HG03280 (cell line): ENCODE results near the gene OR2Y1.
"Not testable (repeated sequence)": the region's sequence is repeated elsewhere in the genome, so short reads cannot be mapped to it uniquely, and the experiment has no call there.

Experiments
- ATAC-seq: cut with Tn5 transposase; IDR thresholded peaks from one replicate; pipeline ENCODE4 v1.9.1; 2021; ENCODE audit warnings: mild to moderate bottlenecking, moderate library complexity; ENCODE audit not compliant: unreplicated experiment

OR2Y1 gene

DNA sequence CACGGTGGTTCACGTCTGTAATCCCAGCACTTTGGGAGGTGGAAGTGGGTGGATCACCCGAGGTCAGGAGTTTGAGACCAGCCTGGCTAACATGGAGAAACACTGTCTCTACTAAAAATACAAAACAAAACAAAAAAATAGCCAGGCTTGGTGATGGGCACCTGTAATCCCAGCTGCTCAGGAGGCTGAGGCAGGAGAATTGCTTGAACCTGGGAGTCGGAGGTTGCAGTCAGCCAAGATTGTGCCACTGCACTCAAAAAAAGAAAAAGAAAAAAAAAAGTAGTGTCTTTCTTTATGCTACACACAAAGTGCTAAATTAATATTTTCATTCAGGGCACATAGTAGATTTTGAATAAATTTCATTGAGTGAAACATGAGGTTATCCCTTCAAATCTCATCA lies 1.1 kb upstream of the OR2Y1 start:
- not testable (repeated sequence) for ATAC-seq

DNA sequence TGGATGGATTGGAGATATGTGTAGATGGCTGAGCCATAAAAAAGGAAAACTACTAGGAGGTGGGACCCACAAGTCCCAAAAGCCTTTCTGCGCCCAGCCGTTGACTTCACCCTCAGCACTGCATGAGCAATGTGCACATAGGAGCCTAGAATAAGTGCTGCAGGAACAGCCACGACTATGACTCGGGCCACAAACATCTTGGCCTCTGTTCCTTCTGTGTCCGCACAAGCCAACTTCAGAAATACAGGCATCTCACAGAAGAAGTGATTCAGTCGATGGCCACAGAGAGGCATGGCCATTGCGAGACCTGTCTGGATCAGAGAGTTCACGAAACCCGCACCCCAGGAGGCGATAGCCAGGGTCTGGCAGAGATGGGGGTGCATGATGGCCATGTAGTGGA lies 587 bp downstream of the OR2Y1 start:
- ATAC-seq: no peak

DNA sequence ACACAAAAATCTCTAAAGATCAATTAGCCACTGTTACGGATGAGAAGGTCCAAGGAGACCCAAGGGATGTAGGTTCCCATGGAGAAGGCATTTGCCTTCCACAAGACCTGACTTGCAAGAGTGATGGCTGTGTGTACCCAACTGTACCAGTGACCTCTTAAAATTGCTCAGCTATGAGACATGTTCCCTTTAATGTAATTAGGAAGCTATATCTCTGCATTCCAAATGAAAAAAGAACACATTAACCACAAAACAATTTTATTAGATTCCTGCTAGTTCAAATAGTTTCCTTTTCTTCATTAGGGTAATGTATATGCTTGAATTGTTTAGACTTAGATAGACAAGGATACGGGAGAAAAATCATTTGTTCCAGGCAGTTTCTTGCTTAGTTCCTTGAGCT lies 3.3 kb downstream of the OR2Y1 start:
- no peak for ATAC-seq

DNA sequence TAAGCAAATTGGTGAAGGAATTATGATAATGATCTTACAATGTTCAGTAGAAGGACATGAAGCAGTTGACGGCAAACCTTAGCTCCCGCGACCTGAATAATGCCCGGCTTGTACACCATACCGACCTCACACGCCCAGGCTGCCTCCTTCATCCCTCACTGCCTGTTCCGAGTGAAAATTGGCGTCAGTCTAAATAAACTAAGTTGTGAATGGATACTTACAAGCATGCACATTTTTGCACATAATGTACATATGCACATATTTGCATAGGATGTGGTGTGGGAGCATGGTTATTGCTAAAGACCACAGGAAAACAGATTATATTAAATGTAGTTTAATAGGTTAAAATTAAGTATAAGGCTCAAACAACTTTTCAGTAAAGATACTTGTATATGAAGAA lies 14.9 kb downstream of the OR2Y1 start:
- ATAC-seq: no peak

DNA sequence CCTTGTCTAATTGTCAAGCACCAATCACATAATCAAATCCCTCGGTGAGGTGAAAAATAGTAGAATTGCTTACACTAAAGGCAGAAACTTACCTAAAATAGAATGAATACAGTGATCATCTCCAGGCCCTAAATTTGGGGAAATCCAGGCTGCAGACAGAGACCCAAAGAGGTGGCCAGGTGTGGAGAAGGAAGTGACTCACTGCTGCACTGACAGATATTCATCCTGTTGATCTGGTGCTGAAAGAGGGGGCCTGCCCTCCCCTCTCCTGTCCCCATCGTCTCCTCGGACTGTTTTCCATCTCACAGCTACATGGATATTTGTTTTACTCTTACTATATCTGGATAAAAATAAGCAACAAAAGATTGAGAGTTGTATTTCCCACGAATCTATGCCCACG lies 15.9 kb downstream of the OR2Y1 start:
- ATAC-seq: no peak

DNA sequence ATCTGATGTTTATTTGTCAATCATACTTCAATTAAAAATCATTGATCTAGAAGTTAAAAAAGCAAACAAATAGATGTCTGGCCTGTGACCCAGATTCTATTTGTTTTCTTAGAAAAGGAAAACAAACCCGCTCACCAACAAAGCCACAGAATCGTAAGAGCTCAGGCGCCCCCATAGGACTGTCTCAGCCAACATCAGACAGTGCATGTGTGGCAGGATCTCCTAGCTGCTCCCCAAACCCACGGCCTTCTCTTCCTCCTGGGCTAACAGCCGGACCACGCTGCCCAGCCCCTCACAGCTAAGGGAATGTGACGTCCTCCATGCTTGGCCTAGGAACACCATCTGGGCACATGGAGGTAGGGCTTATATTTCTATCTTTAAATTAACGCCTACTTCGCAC lies 19.4 kb downstream of the OR2Y1 start:
- no peak for ATAC-seq

DNA sequence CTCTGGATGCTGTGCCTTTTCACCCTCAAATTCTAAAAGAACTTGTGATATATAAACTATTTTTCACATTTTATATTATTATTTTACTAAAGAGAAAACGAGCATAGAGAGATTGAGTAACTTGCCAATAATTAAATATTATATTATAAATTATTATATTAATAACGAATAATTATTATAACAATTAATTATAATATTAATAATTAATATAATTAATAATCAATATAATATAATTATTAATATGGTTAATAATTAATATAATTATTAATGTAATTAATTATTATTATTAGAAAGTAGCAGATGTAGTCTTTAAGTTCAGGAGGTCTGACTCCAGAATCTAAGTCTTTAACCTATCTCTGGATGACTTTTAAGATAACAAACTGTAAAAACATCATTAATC lies 20.1 kb downstream of the OR2Y1 start:
- no peak for ATAC-seq

DNA sequence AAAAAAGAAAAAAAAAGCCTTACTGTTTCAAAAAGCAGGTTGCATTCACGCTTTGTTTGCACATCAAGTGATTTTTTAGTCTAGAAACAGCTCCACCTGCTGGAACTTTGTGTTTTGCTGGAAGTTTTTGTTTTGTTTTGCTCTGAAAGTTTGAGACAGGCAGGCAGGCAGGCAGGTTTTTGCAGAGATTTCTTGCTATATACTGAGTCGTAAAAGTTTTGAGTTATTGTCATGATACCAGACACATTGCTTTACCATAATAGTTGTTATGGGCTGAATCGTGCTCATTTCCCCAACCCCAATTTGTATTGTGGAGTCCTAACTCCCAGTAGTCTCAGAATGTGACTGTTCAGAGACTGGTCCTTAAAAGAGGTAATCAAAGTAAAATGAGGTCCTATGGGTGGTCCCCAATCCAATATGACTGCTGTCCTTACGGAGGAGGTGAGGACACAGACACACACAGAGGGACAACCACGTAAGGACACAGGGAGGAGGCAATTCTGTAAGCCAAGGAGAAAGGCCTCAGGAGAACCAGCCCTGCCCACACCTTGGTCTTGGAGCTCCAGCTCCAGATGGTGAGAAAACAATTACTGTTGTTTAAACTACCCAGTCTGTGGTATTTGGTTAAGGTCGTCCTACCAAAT lies 20.9 kb downstream of the OR2Y1 start:
- no peak for ATAC-seq

DNA sequence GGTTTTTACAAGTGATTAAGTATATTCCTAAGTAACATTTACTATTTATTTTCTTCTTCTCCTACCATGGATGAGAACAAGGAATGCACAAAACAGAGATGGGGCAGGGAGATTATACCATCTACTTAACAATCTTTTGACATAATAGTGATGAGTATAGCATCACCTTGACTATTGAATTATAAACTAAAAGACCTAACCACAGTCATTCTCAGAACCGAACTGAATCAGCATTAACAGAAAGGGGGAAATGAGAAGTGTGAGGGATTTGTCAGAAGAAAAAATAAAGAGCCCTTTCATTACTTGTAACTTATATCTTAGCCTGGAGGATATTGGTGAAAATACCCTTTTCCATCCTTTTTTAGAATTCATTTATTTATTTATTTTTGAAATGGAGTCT lies 21.9 kb downstream of the OR2Y1 start:
- ATAC-seq: no peak

DNA sequence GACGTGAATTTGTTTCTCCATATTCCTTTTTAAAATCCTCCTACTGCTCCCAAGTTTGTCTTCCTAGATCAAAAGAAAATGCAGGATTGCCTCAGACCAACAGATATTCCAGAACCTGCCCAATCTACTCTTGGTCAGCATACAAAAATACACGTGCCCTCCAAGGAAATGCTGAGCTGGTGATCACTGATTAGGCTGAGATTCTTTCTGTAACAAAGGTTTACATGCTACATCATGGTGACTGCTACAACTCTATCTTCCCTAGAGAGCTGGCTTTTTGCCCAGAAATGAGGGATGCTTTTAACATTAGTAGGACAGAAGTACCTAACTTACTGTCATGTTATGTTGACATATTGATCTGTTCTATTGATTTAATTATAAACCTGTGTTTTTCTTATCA lies 35.5 kb downstream of the OR2Y1 start:
- no peak for ATAC-seq

DNA sequence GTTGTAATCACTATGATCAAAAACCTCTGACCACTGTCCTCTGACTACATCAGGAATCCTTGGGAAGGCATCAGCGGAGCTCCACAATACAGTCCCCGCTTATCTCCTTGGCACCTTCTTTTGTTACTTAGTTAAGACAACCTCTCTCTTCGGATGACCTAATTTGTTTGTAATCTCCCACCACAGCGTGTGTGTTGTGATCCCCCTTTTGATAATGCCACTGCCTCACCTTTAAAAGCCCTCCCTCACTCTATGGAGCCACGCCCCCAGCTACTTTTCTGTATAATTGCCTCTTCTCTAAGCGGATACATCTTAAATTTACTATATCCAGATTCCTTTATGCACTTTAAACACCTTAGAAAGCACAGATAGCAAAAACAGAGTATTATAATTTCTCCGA lies 35.9 kb downstream of the OR2Y1 start:
- ATAC-seq: no peak

DNA sequence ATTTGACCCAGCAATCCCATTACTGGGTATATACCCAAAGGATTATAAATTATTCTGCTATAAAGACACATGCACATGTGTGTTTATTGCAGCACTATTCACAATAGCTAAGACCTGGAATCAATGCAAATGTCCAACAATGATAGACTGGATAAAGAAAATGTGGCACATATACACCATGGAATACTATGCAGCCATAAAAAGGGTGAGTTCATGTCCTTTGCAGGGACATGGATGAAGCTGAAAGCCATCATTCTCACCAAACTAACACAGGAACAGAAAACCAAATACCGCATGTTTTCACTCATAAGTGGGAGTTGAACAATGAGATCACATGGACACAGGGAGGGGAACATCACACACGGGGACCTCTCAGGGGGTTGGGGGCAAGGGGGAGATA lies 36.5 kb downstream of the OR2Y1 start:
- not testable (repeated sequence) for ATAC-seq

DNA sequence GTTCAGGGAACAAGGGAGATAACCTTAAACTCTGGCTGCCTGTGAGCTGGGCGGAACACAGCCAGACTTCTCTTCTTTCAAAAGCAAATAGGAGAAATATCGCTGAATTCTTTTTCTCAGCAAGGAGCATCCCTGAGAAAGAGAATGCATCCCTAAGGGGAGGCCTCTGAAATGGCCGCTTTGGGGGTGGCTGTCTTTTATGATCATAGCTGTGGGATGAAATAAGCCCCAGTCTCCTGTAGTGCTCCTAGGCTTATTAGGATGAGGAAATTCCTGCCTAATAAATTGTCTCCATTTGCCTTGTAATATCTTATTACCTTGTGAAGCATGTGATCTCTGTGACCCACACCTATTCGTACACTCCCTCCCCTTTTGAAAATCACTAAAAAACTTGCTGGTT lies 39.4 kb downstream of the OR2Y1 start:
- ATAC-seq: not testable (repeated sequence)

DNA sequence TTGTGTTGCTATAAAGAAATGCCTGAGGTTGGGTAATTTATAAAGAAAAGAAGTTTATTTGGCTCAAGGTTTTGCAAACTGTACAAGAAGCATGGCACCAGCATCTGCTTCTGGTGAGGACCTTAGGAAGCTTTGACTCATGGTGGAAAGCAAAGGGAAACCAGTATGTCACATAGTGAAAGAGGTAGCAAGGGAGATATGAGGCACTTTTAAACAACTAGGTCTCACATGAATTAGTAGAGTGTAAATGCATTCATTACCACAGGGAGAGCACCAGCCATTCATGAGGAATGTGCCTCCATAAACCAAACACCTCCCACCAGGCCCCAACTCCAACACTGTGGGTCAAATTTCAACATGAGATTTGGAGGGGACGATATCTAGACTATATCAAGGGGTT lies 40.8 kb downstream of the OR2Y1 start:
- ATAC-seq: no peak

DNA sequence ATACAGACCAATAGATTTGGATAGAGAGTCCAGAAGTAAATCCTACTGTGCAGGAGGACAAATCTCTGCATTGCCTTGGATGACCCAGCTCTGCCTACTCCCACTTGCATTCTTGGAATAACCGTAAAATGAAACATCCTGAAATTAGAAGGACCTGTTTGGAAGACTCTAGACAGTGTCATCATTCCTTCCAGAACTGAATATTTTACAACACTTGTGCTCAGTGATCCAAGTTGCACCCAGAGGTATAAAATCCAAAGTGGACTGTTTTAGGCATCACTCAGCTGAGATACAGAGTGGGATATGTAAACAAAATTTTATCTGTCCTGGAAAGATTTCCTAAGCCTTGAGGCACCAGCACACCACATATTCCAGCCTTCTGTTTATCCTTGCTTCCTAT lies 43.7 kb downstream of the OR2Y1 start:
- ATAC-seq: no peak

DNA sequence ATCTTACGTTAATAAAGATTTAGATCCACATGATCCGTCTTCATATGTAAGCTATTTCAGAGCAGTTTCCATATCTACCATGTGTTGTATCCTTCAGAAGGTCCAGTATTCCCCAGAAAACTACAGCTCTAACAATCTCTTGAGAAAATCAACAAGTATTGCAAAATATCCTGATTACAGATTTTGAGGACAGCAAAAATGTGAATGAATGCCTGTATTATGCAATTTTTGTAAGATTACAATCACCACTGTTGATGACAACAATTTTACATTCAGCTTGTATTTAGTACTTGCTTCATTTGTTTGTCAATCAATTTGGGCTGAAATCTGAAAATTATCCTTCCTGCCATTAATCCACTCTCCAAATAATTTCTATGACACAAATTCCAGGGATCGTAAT lies 47.4 kb downstream of the OR2Y1 start:
- no peak for ATAC-seq

DNA sequence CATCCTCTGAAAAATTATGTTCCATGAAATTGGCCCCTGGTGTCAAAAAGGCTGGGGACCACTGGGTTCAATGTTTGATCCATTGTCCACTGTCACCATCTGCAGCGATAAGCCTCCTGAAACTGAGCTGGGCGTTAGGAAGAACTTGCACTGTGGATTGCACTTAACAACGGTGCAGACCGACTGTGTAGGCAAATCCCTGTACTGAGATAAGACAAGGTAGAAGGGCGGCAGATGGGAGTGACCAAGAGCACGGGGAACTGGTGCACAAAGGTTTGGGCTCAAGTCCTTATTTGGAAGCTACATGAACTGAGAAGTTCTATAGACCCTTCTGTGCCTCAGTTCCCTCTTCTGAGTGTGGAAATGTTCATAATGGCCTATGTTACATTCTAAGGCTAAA lies 48.8 kb downstream of the OR2Y1 start:
- ATAC-seq: no peak

DNA sequence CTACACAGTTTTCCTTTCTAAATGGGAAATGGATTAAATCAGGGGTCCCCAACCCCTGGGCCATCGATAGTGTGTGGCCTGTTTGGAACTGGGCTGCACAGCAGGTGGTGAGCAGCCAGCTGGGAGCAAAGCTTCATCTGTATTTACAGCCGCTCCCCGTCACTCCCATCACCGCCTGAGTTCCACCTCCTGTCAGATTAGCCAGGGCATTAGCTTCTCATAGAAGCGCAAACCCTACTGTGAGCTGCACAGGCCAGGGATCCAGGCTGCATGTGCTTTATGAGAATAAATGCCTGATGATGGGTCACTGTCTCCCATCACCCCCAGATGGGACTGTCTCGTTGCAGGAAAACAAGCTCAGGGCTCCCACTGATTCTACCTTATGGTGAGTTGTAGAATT lies 49.3 kb downstream of the OR2Y1 start:
- no peak for ATAC-seq

DNA sequence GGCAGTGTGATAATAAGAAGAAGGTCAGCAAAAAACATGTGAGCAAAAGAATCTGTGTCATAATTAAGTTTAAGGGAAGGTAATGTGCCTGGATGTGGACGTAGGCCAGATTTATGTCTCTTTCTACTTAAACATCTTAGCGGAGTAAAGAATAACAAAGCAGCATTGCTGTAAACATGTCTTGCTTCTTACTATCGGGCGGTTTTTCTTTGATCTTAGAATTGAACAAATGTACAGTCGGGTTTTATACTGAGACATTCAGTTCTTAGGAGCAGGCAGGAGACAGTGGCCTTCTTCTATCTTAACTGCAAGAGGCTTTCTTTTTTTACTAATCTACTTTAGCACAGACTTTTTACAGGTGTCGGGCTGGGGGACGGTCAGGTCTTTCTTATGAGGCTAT lies 50.1 kb downstream of the OR2Y1 start:
- no peak for ATAC-seq
